ENCODE results near the gene TCEA3.

TCEA3 gene

DNA sequence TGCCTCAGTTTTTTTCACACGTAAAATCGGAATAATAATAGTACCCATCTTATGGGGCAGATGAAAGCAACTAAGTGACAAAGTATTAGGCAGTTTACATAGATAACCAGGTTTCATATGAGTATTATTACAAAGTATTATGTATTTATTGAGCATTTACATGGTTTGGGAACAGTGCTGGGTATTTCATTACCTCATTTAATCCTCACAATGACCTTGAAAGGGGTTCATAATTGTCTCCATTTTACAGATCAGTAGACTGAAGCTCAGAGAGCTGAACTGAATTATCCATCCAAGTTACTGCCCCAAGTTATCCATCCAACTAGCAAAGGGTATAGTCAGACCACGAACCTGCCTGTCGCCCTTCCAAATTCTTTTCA is 21.2 kb downstream of the TCEA3 start:
- no peak for DNase-seq (ENCODE audit: extremely low spot score)
- POLR2A ChIA-PET = interaction anchor here (0.9 to 3.9 kb wide), 3 partner anchors 34 to 87 kb away, joined by 3 to 25 read pairs (median 18); partner anchors contain the start of genes HNRNPR and ZNF436
- CTCF ChIA-PET = interaction anchor here (0.6 to 2.6 kb wide), 15 partner anchors 8 to 220 kb away, joined by 3 to 17 read pairs (median 4); partner anchors contain the start of genes HNRNPR and ZNF436
- TF ChIP-seq FOXA1 (IDR thresholded peaks at IDR 0.05) = no peak

DNA sequence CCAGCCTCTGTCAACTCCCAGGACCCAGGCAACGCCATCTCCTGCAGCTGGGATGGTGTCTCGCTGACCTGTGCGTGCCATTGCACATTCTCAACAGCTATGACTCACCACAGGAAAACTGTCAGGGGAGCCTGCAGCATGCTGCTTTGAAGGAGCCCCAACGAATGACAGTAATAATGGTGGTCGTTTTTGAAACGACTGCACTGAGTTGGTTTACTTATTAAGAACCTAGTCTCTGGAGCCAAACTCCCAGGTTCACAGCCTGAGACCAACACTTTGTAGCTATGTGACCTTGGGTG is 21.6 kb downstream of the TCEA3 start:
- DNase-seq (ENCODE audit: extremely low spot score) = no peak
- TF ChIP-seq ZNF384 (IDR thresholded peaks at IDR 0.05) = no peak
- TF ChIP-seq ELF4 (IDR thresholded peaks at IDR 0.05) = no peak
- TF ChIP-seq FOXK2 (IDR thresholded peaks at IDR 0.05) = no peak
- TF ChIP-seq L3MBTL2 (conservative IDR thresholded peaks at IDR 0.05) = no peak
- TF ChIP-seq BHLHE40 (IDR thresholded peaks at IDR 0.05; ENCODE audit: borderline replicate concordance) = no peak
- TF ChIP-seq CTBP1 (IDR thresholded peaks at IDR 0.05; ENCODE audit: borderline replicate concordance) = no peak
- TF ChIP-seq NFRKB (IDR thresholded peaks at IDR 0.05) = no peak
- TF ChIP-seq LEF1 (IDR thresholded peaks at IDR 0.05; ENCODE audit: borderline replicate concordance) = no peak
- TF ChIP-seq SUZ12 (IDR thresholded peaks at IDR 0.05) = no peak
- TF ChIP-seq FOXA1 (IDR thresholded peaks at IDR 0.05) = no peak
- TF ChIP-seq SP1 (IDR thresholded peaks at IDR 0.05) = no peak
- TF ChIP-seq TARDBP (IDR thresholded peaks at IDR 0.05) = no peak
- no peak for TF ChIP-seq HDGF (IDR thresholded peaks at IDR 0.05; ENCODE audit: borderline replicate concordance)
- TF ChIP-seq ARNT (IDR thresholded peaks at IDR 0.05) = no peak
- CTCF ChIA-PET = interaction anchor here (0.8 to 2.6 kb wide), 7 partner anchors 8 to 187 kb away, joined by 3 to 17 read pairs (median 3); partner anchors contain the start of gene HNRNPR
- POLR2A ChIA-PET = interaction anchor here (0.6 to 3.9 kb wide), 4 partner anchors 24 to 86 kb away, joined by 3 to 25 read pairs (median 10); partner anchors contain the start of genes HNRNPR and ZNF436

DNA sequence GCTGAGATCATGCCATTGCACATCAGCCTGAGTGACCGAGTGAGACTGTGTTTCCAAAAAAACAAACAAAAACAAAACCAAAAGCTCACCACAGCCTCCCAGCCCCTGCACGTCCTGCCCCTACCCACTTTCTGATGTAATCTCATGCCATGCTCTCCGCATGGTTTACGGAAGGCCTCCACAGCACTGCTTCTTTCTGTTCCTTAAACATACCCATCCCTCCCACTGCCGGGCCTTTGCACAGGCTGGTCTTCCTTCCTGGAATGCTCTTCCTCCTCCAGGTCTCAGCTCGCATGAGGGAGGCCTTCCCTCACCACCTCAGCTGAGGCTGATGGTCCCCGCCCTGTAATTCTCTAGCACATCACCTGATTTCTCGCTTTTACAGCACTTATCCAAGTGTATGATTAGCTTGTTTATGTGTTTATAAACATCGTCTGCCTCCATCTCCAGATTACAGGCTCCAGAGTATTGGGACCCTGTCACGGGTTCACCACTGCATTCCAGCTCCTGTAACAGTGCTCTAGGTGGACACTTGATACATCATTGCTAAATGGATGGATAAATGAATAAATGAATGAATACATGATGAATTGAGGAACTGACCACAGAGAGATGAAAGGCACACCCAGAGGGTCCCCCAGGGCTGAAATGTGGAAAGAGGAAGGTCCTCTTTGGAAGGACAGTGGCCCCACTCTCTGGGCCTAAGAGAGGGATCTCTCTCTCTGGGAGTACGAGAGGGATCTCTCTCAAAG is 22.1 kb downstream of the TCEA3 start:
- TF ChIP-seq FOXA1 (IDR thresholded peaks at IDR 0.05) (no peak), FOXK2 (IDR thresholded peaks at IDR 0.05) (no peak), NFRKB (IDR thresholded peaks at IDR 0.05) (no peak), LEF1 (IDR thresholded peaks at IDR 0.05; ENCODE audit: borderline replicate concordance) (no peak), SP1 (IDR thresholded peaks at IDR 0.05) (no peak), TARDBP (IDR thresholded peaks at IDR 0.05) (no peak), ZNF384 (IDR thresholded peaks at IDR 0.05) (no peak), BHLHE40 (IDR thresholded peaks at IDR 0.05; ENCODE audit: borderline replicate concordance) (no peak), FOXM1 (IDR thresholded peaks at IDR 0.05; ENCODE audit: borderline replicate concordance) (no peak), ELF4 (IDR thresholded peaks at IDR 0.05) (no peak), SUZ12 (IDR thresholded peaks at IDR 0.05) (no peak), CTBP1 (IDR thresholded peaks at IDR 0.05; ENCODE audit: borderline replicate concordance) (no peak), HDGF (IDR thresholded peaks at IDR 0.05; ENCODE audit: borderline replicate concordance) (no peak), L3MBTL2 (conservative IDR thresholded peaks at IDR 0.05) (no peak), ARNT (IDR thresholded peaks at IDR 0.05) (no peak)
- TF ChIP-seq, protein P1, sequence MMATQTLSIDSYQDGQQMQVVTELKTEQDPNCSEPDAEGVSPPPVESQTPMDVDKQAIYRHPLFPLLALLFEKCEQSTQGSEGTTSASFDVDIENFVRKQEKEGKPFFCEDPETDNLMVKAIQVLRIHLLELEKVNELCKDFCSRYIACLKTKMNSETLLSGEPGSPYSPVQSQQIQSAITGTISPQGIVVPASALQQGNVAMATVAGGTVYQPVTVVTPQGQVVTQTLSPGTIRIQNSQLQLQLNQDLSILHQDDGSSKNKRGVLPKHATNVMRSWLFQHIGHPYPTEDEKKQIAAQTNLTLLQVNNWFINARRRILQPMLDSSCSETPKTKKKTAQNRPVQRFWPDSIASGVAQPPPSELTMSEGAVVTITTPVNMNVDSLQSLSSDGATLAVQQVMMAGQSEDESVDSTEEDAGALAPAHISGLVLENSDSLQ (IDR thresholded peaks at IDR 0.05) = no peak

DNA sequence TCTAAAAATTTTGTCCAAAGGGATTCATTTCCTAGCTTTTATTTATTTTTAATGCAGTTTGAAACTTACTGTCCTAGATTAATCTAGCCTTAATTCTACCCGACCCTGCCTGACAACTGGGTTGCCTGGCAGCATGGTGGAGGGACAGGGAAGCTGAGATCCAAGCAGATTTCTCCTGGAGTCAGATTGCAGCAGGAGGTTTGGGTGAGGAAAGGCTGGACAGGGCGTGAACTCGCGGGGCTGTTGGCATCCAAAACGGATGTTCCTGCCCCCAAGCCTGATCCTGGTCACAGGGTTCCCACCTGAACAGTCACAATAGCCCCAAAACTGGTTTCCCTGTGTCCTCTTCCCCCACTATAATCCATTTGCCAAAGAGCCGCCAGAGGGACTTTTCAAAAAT is 23.2 kb downstream of the TCEA3 start:
- no peak for DNase-seq (ENCODE audit: extremely low spot score)
- no peak for TF ChIP-seq ZNF384 (IDR thresholded peaks at IDR 0.05)
- no peak for TF ChIP-seq L3MBTL2 (conservative IDR thresholded peaks at IDR 0.05)
- no peak for TF ChIP-seq ELF4 (IDR thresholded peaks at IDR 0.05)
- TF ChIP-seq ARNT (IDR thresholded peaks at IDR 0.05) = no peak
- TF ChIP-seq, protein P1 (IDR thresholded peaks at IDR 0.05) = no peak
- TF ChIP-seq HDGF (IDR thresholded peaks at IDR 0.05; ENCODE audit: borderline replicate concordance) = no peak
- no peak for TF ChIP-seq NFRKB (IDR thresholded peaks at IDR 0.05)
- TF ChIP-seq BHLHE40 (IDR thresholded peaks at IDR 0.05; ENCODE audit: borderline replicate concordance) = no peak
- TF ChIP-seq TARDBP (IDR thresholded peaks at IDR 0.05) = no peak
- TF ChIP-seq FOXM1 (IDR thresholded peaks at IDR 0.05; ENCODE audit: borderline replicate concordance) = no peak
- no peak for TF ChIP-seq FOXK2 (IDR thresholded peaks at IDR 0.05)
- no peak for TF ChIP-seq SUZ12 (IDR thresholded peaks at IDR 0.05)
- TF ChIP-seq CTBP1 (IDR thresholded peaks at IDR 0.05; ENCODE audit: borderline replicate concordance) = no peak
- no peak for TF ChIP-seq SP1 (IDR thresholded peaks at IDR 0.05)
- TF ChIP-seq FOXA1 (IDR thresholded peaks at IDR 0.05) = no peak
- POLR2A ChIA-PET = interaction anchor here (0.7 kb wide), 1 partner anchor 57 kb away, joined by 3 read pairs; the partner anchor contains the start of gene HNRNPR
- CTCF ChIA-PET = no interaction called here

More for the DNA sequence above, 22.1 kb downstream of the TCEA3 start:
- POLR2A ChIA-PET = interaction anchor here (0.6 to 3.9 kb wide), 4 partner anchors 23 to 86 kb away, joined by 3 to 25 read pairs (median 10); partner anchors contain the start of genes HNRNPR and ZNF436
- no peak for DNase-seq (ENCODE audit: extremely low spot score)
- CTCF ChIA-PET = interaction anchor here (1.0 to 1.1 kb wide), 3 partner anchors 43 to 186 kb away, joined by 3 read pairs; no protein-coding TSS in a partner anchor

DNA sequence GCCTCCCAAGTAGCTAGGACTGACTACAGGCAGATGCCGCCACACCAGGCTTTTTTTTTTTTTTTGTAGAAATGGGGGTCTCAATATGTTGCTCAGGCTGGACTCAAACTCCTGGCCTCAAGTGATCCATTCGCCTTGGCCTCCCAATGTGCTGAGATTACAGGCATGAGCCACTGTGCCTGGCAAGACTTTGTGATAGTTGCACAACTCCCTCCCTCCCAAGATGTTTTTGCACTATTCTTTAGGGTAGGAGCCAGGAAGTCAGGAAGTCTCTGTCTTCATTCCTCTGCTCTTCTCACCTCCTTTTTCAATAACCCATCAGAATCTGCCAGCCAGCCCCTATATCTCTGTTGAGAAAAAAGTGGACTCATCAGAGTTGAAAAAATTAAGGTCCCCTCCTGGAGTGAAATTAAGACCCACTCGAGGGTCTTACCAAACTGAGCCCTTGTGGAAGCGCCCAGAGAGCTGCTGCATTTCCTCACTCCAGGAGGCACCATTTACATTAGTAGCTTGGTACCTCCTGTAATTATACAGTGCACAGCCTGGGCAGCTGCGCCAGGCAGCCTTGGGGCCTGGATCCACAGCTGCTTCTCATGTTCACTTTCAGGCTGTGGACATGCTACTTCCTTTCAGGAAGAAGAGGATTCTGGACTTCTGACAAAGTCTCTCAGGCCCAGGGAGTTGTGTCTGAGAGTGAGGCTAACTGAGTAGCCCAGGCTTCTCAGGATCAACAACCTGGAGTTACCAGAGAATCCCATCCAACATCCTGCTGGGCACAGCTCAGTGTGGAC is 24.0 kb downstream of the TCEA3 start:
- ChIA-PET CTCF (no interaction called here), POLR2A (interaction anchor here (0.7 to 1.1 kb wide), 2 partner anchors 56 kb away, joined by 3 to 5 read pairs; partner anchors contain the start of gene HNRNPR)
- DNase-seq (ENCODE audit: extremely low spot score) = no peak
- TF ChIP-seq TARDBP (IDR thresholded peaks at IDR 0.05) (no peak), SP1 (IDR thresholded peaks at IDR 0.05) (no peak)

DNA sequence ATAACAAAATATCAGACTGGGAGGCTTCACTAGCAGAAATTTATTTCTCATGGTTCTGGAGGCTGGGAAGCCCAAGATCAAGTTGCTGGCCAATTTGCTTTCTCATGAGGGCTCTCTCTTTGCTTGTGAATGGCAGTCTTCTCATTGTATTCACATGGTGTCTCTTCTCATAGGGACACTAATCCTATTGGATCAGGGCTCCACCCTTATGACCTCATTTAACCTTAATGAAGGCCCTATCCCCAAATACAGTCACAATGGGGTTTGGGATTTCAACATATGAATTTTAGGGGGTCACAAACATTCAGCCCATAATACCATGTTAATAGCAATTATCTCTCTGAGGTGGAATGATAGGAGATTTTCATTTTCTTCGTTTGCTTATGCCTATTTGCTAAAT is 25.3 kb downstream of the TCEA3 start:
- TF ChIP-seq L3MBTL2 (conservative IDR thresholded peaks at IDR 0.05) (no peak), LEF1 (IDR thresholded peaks at IDR 0.05; ENCODE audit: borderline replicate concordance) (no peak), SP1 (IDR thresholded peaks at IDR 0.05) (no peak), ELF4 (IDR thresholded peaks at IDR 0.05) (no peak), ARNT (IDR thresholded peaks at IDR 0.05) (no peak), FOXA1 (IDR thresholded peaks at IDR 0.05) (no peak), ZNF384 (IDR thresholded peaks at IDR 0.05) (no peak), NFRKB (IDR thresholded peaks at IDR 0.05) (no peak), SUZ12 (IDR thresholded peaks at IDR 0.05) (no peak), CTBP1 (IDR thresholded peaks at IDR 0.05; ENCODE audit: borderline replicate concordance) (no peak), HDGF (IDR thresholded peaks at IDR 0.05; ENCODE audit: borderline replicate concordance) (no peak), TARDBP (IDR thresholded peaks at IDR 0.05) (no peak), FOXK2 (IDR thresholded peaks at IDR 0.05) (no peak), FOXM1 (IDR thresholded peaks at IDR 0.05; ENCODE audit: borderline replicate concordance) (no peak), BHLHE40 (IDR thresholded peaks at IDR 0.05; ENCODE audit: borderline replicate concordance) (no peak)
- TF ChIP-seq, protein P1 (IDR thresholded peaks at IDR 0.05) = no peak
- ChIA-PET CTCF (interaction anchor here (0.6 kb wide), 2 partner anchors 54 to 277 kb away, joined by 3 read pairs; no protein-coding TSS in a partner anchor), POLR2A (no interaction called here)
- no peak for DNase-seq (ENCODE audit: extremely low spot score)
